PC-3 (cell line): ENCODE measurements around the gene GNAI1. TPM values are rescaled to one million over a fixed set of nuclear protein-coding genes. Genes with fewer than 3 reads are reported as not detected.

Source experiments
- ATAC-seq: fragments of 200-7000 bp; cut with Tn5 transposase; 2 replicates; pipeline ENCODE4 v1.9.1; 2020; ENCODE audit warnings: mild to moderate bottlenecking, moderate library complexity
- BruUV-seq: library from RNA; stranded (reverse); fragments of 400-500 nt; replicated peaks from 2 replicates; lab custom pipeline; 2021; lab: Mats Ljungman, UMichigan
- CTCF ChIA-PET: fragments of 300-600 bp; sonication (Branson Sonifier 250); formaldehyde crosslinking; loops from one replicate; lab custom pipeline; 2022; ENCODE audit warnings: antibody characterized with exemption; lab: Charles Lee
- POLR2A ChIA-PET: fragments of 300-600 bp; sonication (Branson Sonifier 250); formaldehyde crosslinking; loops from one replicate; lab custom pipeline; 2022; ENCODE audit warnings: antibody characterized with exemption; ENCODE audit not compliant: unreplicated experiment; lab: Charles Lee
- DNase-seq: peaks from one replicate; pipeline ENCODE4 v3.0.0-alpha.2; 2015
- H2AFZ ChIP-seq: fragments of 300-600 bp; sonication (generic); 2 replicates; pipeline ENCODE4 v1.6.0; 2016; ENCODE audit warnings: antibody characterized with exemption, low read length
- H3F3A ChIP-seq: fragments of 300-600 bp; sonication (generic); one replicate; pipeline ENCODE4 v1.6.0; 2017; ENCODE audit warnings: antibody characterized with exemption, low read length, control low read depth, mild to moderate bottlenecking; ENCODE audit not compliant: unreplicated experiment
- H3K27ac ChIP-seq: fragments of 300-600 bp; sonication (generic); 2 replicates; pipeline ENCODE4 v1.5.1; 2016; ENCODE audit warnings: mild to moderate bottlenecking, low read length
- H3K27me3 ChIP-seq: fragments of 300-600 bp; sonication (generic); 2 replicates; pipeline ENCODE4 v1.6.1; 2016; ENCODE audit warnings: low read length, mixed read lengths
- H3K36me3 ChIP-seq: fragments of 300-600 bp; sonication (generic); 2 replicates; pipeline ENCODE4 v1.6.1; 2016; ENCODE audit warnings: low read depth, mixed run types, low read length, mixed read lengths
- H3K4me1 ChIP-seq: fragments of 300-600 bp; sonication (generic); 2 replicates; pipeline ENCODE4 v1.5.1; 2016; ENCODE audit warnings: low read length; ENCODE audit not compliant: insufficient read depth
- H3K4me2 ChIP-seq: fragments of 300-600 bp; sonication (generic); 2 replicates; pipeline ENCODE4 v1.6.0; 2016; ENCODE audit warnings: low read length
- H3K4me3 ChIP-seq: fragments of 300-600 bp; sonication (generic); 2 replicates; pipeline ENCODE4 v1.5.1; 2016; ENCODE audit warnings: mild to moderate bottlenecking, low read length, mixed read lengths
- H3K79me2 ChIP-seq: fragments of 300-600 bp; sonication (generic); 2 replicates; pipeline ENCODE4 v1.6.1; 2017; ENCODE audit warnings: low read length, mixed read lengths
- H3K9ac ChIP-seq: fragments of 300-600 bp; sonication (generic); 2 replicates; pipeline ENCODE4 v1.6.0; 2016; ENCODE audit warnings: mild to moderate bottlenecking, low read length
- H3K9me2 ChIP-seq: fragments of 300-600 bp; sonication (generic); replicated peaks from 2 replicates; pipeline ENCODE4 v1.6.1; 2016; ENCODE audit warnings: mixed run types, low read length, mixed read lengths
- H3K9me3 ChIP-seq: fragments of 300-600 bp; sonication (generic); 2 replicates; pipeline ENCODE4 v1.6.1; 2016; ENCODE audit warnings: low read length, mixed read lengths
- H4K20me1 ChIP-seq: fragments of 300-600 bp; sonication (generic); 2 replicates; pipeline ENCODE4 v1.6.1; 2016; ENCODE audit warnings: low read length, mixed read lengths
- EZH2 ChIP-seq: fragments of 300-600 bp; sonication (generic); IDR thresholded peaks from one replicate; pipeline ENCODE4 v1.6.1; 2017; ENCODE audit warnings: antibody characterized with exemption, mild to moderate bottlenecking, low read length; ENCODE audit not compliant: unreplicated experiment
- EZH2phosphoT487 ChIP-seq: fragments of 300-600 bp; sonication (generic); IDR thresholded peaks from 2 replicates; pipeline ENCODE4 v1.6.1; 2018; ENCODE audit warnings: mild to moderate bottlenecking, antibody characterized with exemption, low read length, borderline replicate concordance
- intact Hi-C: fragments of 100-400 bp; cut with micrococcal nuclease; formaldehyde crosslinking; loops from 2 replicates; pipeline ENCODE4 v1.9.0; 2023
- total RNA-seq: library from RNA; depleted of rRNA; stranded (reverse); fragments of >200 nt; gene quantifications from 2 replicates; pipeline ENCODE4 v1.2.3, GENCODE V29; 2014
- TF ChIP-seq, protein P1 (sequence below): fragments of 300-600 bp; sonication (generic); conservative IDR thresholded peaks from 2 replicates; pipeline ENCODE4 v1.5.1; 2017; ENCODE audit warnings: antibody characterized with exemption, low read depth, mild to moderate bottlenecking, low read length

GNAI1 gene
- total RNA-seq, 1 experiment from 2014 or later: 16.9 TPM

- POLR2A ChIA-PET: no interaction called here
- Histone ChIP-seq H3F3A (no peaks in the 10 kb centered on the region), H3K36me3 (no peaks in the 10 kb centered on the region), H3K4me1 (no peaks in the 10 kb centered on the region), H3K9me2 (no peaks in the 10 kb centered on the region), H3K4me3 (no peak overlapping the region), H3K4me2 (no peak overlapping the region), H3K79me2 (no peaks in the 10 kb centered on the region), H3K9ac (no peak overlapping the region), H4K20me1 (no peaks in the 10 kb centered on the region), H2AFZ (no peak overlapping the region), H3K27ac (no peak overlapping the region), H3K27me3 (no peaks in the 10 kb centered on the region), H3K9me3 (no peaks in the 10 kb centered on the region)
- no TSS peak for BruUV-seq
- DNase-seq (no peak), ATAC-seq (no peak)
- CTCF ChIA-PET: no interaction called here
- TF ChIP-seq, protein P1, sequence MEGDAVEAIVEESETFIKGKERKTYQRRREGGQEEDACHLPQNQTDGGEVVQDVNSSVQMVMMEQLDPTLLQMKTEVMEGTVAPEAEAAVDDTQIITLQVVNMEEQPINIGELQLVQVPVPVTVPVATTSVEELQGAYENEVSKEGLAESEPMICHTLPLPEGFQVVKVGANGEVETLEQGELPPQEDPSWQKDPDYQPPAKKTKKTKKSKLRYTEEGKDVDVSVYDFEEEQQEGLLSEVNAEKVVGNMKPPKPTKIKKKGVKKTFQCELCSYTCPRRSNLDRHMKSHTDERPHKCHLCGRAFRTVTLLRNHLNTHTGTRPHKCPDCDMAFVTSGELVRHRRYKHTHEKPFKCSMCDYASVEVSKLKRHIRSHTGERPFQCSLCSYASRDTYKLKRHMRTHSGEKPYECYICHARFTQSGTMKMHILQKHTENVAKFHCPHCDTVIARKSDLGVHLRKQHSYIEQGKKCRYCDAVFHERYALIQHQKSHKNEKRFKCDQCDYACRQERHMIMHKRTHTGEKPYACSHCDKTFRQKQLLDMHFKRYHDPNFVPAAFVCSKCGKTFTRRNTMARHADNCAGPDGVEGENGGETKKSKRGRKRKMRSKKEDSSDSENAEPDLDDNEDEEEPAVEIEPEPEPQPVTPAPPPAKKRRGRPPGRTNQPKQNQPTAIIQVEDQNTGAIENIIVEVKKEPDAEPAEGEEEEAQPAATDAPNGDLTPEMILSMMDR: no peak
- TF ChIP-seq EZH2phosphoT487 (no peak), EZH2 (no peak)
- intact Hi-C loops: no loop called here
Measured at GRCh38 chr7:80225361-80225760, 90.7 kb downstream of the GNAI1 start.

DNA sequence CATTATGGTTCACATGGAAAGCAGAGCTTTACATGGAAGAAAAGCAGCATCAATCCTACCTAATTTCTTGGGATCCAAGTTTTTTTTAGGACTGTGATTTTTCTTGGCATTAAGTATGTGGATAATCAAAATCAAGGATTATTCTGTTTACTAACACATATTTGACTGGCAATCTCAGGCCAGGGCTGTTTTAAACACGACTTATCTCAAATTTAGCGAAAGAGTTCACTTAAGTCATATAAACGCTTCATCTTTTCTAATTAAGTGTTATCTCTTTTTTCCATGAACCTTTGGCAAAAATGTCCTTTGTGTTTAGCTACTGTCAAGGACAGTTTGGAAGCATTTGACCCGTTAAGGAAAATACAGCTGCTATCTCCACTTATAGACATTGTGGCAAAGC lies 92.0 kb downstream of the GNAI1 start:
- H3K79me2 ChIP-seq: no peaks in the 10 kb centered on the region
- intact Hi-C loops: no loop called here
- H3F3A ChIP-seq: no peaks in the 10 kb centered on the region
- H4K20me1 ChIP-seq: no peaks in the 10 kb centered on the region
- H3K9ac ChIP-seq: no peak overlapping the region
- POLR2A ChIA-PET: no interaction called here
- no peaks in the 10 kb centered on the region for H3K27me3 ChIP-seq
- ATAC-seq: no peak
- H3K9me3 ChIP-seq: no peaks in the 10 kb centered on the region
- H3K36me3 ChIP-seq: no peaks in the 10 kb centered on the region
- CTCF ChIA-PET: no interaction called here
- H3K4me1 ChIP-seq: peaks cover 2% of the 10 kb centered on the region; the same call in 1 of the 2 replicates
- H2AFZ ChIP-seq: no peak overlapping the region
- no peaks in the 10 kb centered on the region for H3K9me2 ChIP-seq
- BruUV-seq: no TSS peak
- DNase-seq: no peak
- no peak overlapping the region for H3K4me2 ChIP-seq
- no peak for TF ChIP-seq EZH2
- no peak overlapping the region for H3K27ac ChIP-seq
- H3K4me3 ChIP-seq: no peak overlapping the region

- ChIA-PET CTCF (no interaction called here), POLR2A (no interaction called here)
- H3K9me3 ChIP-seq: no peaks in the 10 kb centered on the region
- no peaks in the 10 kb centered on the region for H3K79me2 ChIP-seq
- no peaks in the 10 kb centered on the region for H3F3A ChIP-seq
- H3K27me3 ChIP-seq: no peaks in the 10 kb centered on the region
- H3K9me2 ChIP-seq: no peaks in the 10 kb centered on the region
- peak; percentile 55 for ATAC-seq
- no peaks in the 10 kb centered on the region for H3K36me3 ChIP-seq
- H3K4me3 ChIP-seq: no peak overlapping the region
- H3K9ac ChIP-seq: no peak overlapping the region
- BruUV-seq: no TSS peak
- H3K4me2 ChIP-seq: no peak overlapping the region
- H2AFZ ChIP-seq: no peak overlapping the region
- H3K27ac ChIP-seq: no peak overlapping the region
- TF ChIP-seq EZH2: no peak
- no peak for TF ChIP-seq EZH2phosphoT487
- TF ChIP-seq, protein P1: no peak
- intact Hi-C loops: no loop called here
- peaks cover 7% of the 10 kb centered on the region; the same call in 1 of the 2 replicates for H3K4me1 ChIP-seq
- peak; percentile 3 for DNase-seq
- no peaks in the 10 kb centered on the region for H4K20me1 ChIP-seq
Measured at GRCh38 chr7:80230327-80230726, 95.7 kb downstream of the GNAI1 start.
